Hepatocyte (in vitro differentiated cells): Measurements from ENCODE around the gene TENM4. TPM values are rescaled to one million over a fixed set of nuclear protein-coding genes. Genes with fewer than 3 reads are reported as not detected.
"Not testable (repeated sequence)": the region's sequence is repeated elsewhere in the genome, so short reads cannot be mapped to it uniquely, and the experiment has no call there.

Experiments
- DNase-seq: peaks from one replicate; pipeline ENCODE4 v3.0.0-alpha.2; 2016; ENCODE audit warnings: low spot score
- H2AFZ ChIP-seq: fragments of 200-600 bp; sonication (generic); 2 replicates; pipeline ENCODE4 v1.6.0; 2016; ENCODE audit warnings: antibody characterized with exemption, mild to moderate bottlenecking
- H3K27ac ChIP-seq: fragments of 200-600 bp; sonication (generic); 2 replicates; pipeline ENCODE4 v1.5.1; 2016; ENCODE audit warnings: mild to moderate bottlenecking
- H3K27me3 ChIP-seq: fragments of 200-600 bp; sonication (generic); 2 replicates; pipeline ENCODE4 v1.6.1; 2016
- H3K36me3 ChIP-seq: fragments of 200-600 bp; sonication (generic); replicated peaks from 2 replicates; pipeline ENCODE4 v1.5.1; 2016; ENCODE audit warnings: low read depth; ENCODE audit not compliant: insufficient read depth
- H3K4me1 ChIP-seq: fragments of 200-600 bp; sonication (generic); 2 replicates; pipeline ENCODE4 v1.5.1; 2016; ENCODE audit warnings: mild to moderate bottlenecking, moderate library complexity; ENCODE audit not compliant: insufficient read depth
- H3K4me2 ChIP-seq: fragments of 200-600 bp; sonication (generic); 2 replicates; pipeline ENCODE4 v1.6.0; 2016
- H3K4me3 ChIP-seq: fragments of 200-600 bp; sonication (generic); 2 replicates; pipeline ENCODE4 v1.5.1; 2016; ENCODE audit warnings: mild to moderate bottlenecking
- H3K79me2 ChIP-seq: fragments of 200-600 bp; sonication (generic); 2 replicates; pipeline ENCODE4 v1.6.0; 2017; ENCODE audit warnings: mild to moderate bottlenecking
- H3K9me2 ChIP-seq: fragments of 200-600 bp; sonication (generic); replicated peaks from 2 replicates; pipeline ENCODE4 v1.6.0; 2017; ENCODE audit warnings: mild to moderate bottlenecking; ENCODE audit not compliant: insufficient read depth
- H3K9me3 ChIP-seq: fragments of 200-600 bp; sonication (generic); 2 replicates; pipeline ENCODE4 v1.5.1; 2016; ENCODE audit warnings: low read depth, mild to moderate bottlenecking
- H4K20me1 ChIP-seq: fragments of 200-600 bp; sonication (generic); 2 replicates; pipeline ENCODE4 v1.6.0; 2016; ENCODE audit warnings: mild to moderate bottlenecking; ENCODE audit not compliant: insufficient read depth, poor library complexity, severe bottlenecking
- EZH2 ChIP-seq: fragments of 200-600 bp; sonication (generic); IDR thresholded peaks from 2 replicates; pipeline ENCODE4 v1.6.1; 2016; ENCODE audit warnings: antibody characterized with exemption, mild to moderate bottlenecking, borderline replicate concordance
- EZH2phosphoT487 ChIP-seq: fragments of 200-600 bp; sonication (generic); IDR thresholded peaks from one replicate; pipeline ENCODE4 v1.6.1; 2018; ENCODE audit warnings: antibody characterized with exemption, mild to moderate bottlenecking, low read depth, moderate library complexity; ENCODE audit not compliant: unreplicated experiment, severe bottlenecking
- WGBS: methylation state at CpG from one replicate; pipeline ENCODE4 v1.1.6; 2016; ENCODE audit warnings: low lambda C conversion rate; ENCODE audit errors: missing lambda C conversion rate; 5-methylcytosine and 5-hydroxymethylcytosine counted together
- polyA plus RNA-seq: library from polyadenylated mRNA; unstranded; fragments of >200 nt; fragmentation: Nextera tagmentation; extraction: Ambion mirVana; gene quantifications from 2 replicates; pipeline ENCODE4 v1.2.1, GENCODE V29; 2016
- total RNA-seq: library from RNA; depleted of rRNA; stranded (reverse); fragments of >200 nt; gene quantifications from 2 replicates; pipeline ENCODE4 v1.2.3, GENCODE V29; 2014
- TF ChIP-seq, protein P1 (sequence below): fragments of 200-600 bp; sonication (generic); IDR thresholded peaks from 2 replicates; pipeline ENCODE4 v1.5.1; 2016; ENCODE audit warnings: antibody characterized with exemption, mild to moderate bottlenecking; ENCODE audit not compliant: poor library complexity

The TENM4 gene
- total and polyA plus RNA-seq, 2 experiments from 2014 or later = 18.4 to 18.7 TPM

DNA sequence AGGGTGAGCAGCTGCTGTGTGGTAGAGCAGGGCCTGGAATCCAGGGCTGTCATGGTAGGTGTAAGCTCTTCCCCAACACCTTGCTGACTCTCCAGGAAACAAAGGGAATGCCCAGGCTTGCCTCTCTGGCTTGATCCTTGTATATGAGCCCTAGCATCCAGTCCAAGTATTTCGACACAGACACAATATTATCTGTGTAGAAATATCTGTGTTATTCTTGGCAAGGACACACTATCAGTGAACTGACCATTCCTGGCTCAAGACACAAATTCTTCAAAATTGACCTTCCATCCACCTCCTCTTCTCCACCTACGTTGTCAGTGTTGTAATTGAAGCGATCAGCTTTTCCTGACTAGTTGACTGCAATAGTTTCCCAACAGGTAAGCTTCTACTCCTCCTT, 554.2 kb downstream of the TENM4 start:
- 80% methylated on average over 3 of the region's 3 CpGs for WGBS
- Histone ChIP-seq H3K4me2 (no peak overlapping the region), H3K9me2 (no peaks in the 10 kb centered on the region), H3K9me3 (no peaks in the 10 kb centered on the region), H2AFZ (no peak overlapping the region), H3K27me3 (no peaks in the 10 kb centered on the region), H3K4me3 (no peak overlapping the region), H3K79me2 (no peaks in the 10 kb centered on the region), H4K20me1 (no peaks in the 10 kb centered on the region), H3K4me1 (no peaks in the 10 kb centered on the region), H3K27ac (no peak overlapping the region), H3K36me3 (no peaks in the 10 kb centered on the region)
- no peak for DNase-seq
- no peak for TF ChIP-seq EZH2phosphoT487
- no peak for TF ChIP-seq EZH2
- TF ChIP-seq, protein P1, sequence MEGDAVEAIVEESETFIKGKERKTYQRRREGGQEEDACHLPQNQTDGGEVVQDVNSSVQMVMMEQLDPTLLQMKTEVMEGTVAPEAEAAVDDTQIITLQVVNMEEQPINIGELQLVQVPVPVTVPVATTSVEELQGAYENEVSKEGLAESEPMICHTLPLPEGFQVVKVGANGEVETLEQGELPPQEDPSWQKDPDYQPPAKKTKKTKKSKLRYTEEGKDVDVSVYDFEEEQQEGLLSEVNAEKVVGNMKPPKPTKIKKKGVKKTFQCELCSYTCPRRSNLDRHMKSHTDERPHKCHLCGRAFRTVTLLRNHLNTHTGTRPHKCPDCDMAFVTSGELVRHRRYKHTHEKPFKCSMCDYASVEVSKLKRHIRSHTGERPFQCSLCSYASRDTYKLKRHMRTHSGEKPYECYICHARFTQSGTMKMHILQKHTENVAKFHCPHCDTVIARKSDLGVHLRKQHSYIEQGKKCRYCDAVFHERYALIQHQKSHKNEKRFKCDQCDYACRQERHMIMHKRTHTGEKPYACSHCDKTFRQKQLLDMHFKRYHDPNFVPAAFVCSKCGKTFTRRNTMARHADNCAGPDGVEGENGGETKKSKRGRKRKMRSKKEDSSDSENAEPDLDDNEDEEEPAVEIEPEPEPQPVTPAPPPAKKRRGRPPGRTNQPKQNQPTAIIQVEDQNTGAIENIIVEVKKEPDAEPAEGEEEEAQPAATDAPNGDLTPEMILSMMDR = no peak

DNA sequence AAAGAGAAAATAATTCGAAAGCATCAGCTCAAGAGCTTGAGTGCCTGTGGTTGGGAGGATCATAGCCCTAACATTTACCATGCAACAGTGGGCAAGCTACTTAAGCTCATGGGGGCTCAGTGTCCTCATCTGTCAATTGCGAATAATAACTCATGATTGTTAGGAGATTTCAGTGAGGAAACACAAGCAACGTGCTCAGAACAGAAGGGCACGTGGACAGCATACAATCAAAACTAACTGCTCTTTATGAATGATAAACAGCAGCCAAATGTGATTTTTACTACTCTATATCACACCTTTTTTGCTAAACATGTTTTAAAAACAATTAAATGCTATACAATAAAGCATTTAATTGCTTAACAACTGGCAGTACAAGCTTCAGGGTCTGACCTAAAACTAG, 556.1 kb downstream of the TENM4 start:
- Histone ChIP-seq H3K9me2 (no peaks in the 10 kb centered on the region), H4K20me1 (no peaks in the 10 kb centered on the region), H2AFZ (no peak overlapping the region), H3K79me2 (no peaks in the 10 kb centered on the region), H3K4me3 (no peak overlapping the region), H3K4me1 (no peaks in the 10 kb centered on the region), H3K27ac (no peak overlapping the region), H3K4me2 (no peak overlapping the region), H3K27me3 (no peaks in the 10 kb centered on the region), H3K36me3 (no peaks in the 10 kb centered on the region), H3K9me3 (no peaks in the 10 kb centered on the region)
- TF ChIP-seq, protein P1 = no peak
- TF ChIP-seq EZH2 (no peak), EZH2phosphoT487 (no peak)
- DNase-seq = no peak
- 91% methylated on average over 4 of the region's 4 CpGs for WGBS

DNA sequence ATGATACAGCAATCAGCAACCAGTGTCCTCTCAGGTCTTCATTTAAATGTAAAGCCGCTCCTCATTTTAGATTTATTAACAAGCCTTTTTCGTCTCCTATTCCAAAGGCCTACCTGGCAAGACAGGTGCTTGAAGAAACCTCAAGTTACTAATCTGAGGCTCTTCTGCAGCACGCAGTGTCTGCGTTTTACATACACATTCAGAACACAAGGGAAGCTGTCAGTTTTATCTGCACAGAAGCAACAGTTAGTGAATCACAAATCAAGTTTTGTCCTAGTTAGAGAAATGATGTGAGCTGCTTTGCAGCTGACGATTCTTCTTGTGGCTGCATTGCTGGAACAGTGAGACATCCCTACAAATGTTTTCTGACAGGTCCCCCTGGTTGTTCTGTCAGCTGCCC, 557.3 kb downstream of the TENM4 start:
- Histone ChIP-seq H3K27ac (no peak overlapping the region), H3K27me3 (no peaks in the 10 kb centered on the region), H3K4me3 (no peak overlapping the region), H4K20me1 (no peaks in the 10 kb centered on the region), H3K9me3 (no peaks in the 10 kb centered on the region), H3K4me2 (no peak overlapping the region), H2AFZ (no peak overlapping the region), H3K9me2 (no peaks in the 10 kb centered on the region), H3K79me2 (no peaks in the 10 kb centered on the region), H3K4me1 (no peaks in the 10 kb centered on the region), H3K36me3 (no peaks in the 10 kb centered on the region)
- WGBS = 94% methylated on average over 5 of the region's 5 CpGs
- TF ChIP-seq, protein P1 = no peak
- TF ChIP-seq EZH2 (no peak), EZH2phosphoT487 (no peak)
- no peak for DNase-seq

DNA sequence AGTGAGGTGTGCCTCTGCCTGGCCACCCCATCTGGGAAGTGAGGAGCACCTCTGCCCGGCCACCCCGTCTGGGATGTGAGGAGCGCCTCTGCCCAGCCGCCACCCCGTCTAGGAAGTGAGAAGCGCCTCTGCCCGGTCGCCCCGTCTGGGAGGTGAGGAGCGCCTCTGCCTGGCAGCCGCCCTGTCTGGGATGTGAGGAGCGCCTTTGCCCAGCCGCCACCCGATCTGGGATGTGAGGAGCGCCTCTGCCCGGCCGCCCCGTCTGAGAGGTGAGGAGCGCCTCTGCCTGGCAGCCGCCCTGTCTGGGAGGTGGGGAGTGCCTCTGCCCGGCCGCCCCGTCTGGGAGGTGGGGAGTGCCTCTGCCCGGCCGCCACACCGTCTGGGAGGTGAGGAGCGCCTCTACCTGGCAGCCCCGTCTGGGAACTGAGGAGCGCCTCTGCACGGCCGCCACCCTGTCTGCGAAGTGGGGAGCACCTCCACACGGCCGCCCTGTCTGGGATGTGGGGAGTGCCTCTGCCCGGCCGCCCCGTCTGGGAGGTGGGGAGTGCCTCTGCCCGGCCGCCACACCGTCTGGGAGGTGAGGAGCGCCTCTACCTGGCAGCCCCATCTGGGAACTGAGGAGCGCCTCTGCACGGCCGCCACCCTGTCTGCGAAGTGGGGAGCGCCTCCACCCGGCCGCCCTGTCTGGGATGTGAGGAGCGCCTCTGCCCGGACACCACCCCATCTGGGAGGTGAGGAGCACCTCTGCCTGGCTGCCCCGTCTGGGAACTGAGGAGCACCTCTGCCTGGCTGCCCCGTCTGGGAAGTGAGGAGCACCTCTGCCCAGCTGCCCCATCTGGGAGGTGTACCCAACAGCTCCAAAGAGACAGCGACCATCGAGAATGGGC, 561.5 kb downstream of the TENM4 start:
- not testable (repeated sequence) for H3K9me2 ChIP-seq, H3K27me3 ChIP-seq, H3K4me1 ChIP-seq, H3K9me3 ChIP-seq, H3K79me2 ChIP-seq, H2AFZ ChIP-seq, DNase-seq, H3K4me2 ChIP-seq, H3K36me3 ChIP-seq, H3K27ac ChIP-seq, H4K20me1 ChIP-seq, H3K4me3 ChIP-seq
- 98% methylated on average over 27 of the region's 54 CpGs for WGBS
